ENCODE measurements around the gene PLEKHG4B. TPM values are rescaled to one million over a fixed set of nuclear protein-coding genes. Genes with fewer than 3 reads are reported as not detected.

PLEKHG4B gene
- total and polyA plus RNA-seq, 2 of the 8 experiments (the other 6 are each of a cell fraction or from before 2014, with no cell fraction given): 31.1 to 43.6 TPM

DNA sequence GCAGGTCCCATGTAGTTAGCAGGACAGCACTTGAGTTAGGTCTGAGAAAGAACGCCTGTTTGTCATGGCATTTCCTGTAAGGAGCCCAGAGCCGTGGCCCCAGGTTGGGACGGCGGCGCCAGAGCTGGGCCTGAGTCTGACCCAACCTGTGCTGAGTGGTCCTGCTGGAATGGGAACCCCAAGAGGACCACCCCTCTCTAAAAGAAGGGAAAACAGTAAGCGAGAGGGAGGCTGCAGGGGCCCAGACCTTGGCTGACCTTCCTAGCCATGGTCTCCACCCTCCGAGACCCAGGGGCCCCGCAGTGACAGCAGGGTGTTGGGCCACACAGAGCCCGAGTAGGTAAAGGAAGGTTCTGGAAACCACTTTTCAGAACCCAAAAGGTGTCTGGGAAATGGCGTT is 97.5 kb downstream of the PLEKHG4B start:
- Histone ChIP-seq H3K23ac (ENCODE audit: insufficient read length) (no peak overlapping the region), H2BK20ac (ENCODE audit: low read length) (no peak overlapping the region), H2AFZ (ENCODE audit: low read length) (no peak overlapping the region), H3K27ac (ENCODE audit: low read depth, low read length) (no peak overlapping the region; the same call in 1 of the 2 replicates), H3K79me1 (ENCODE audit: low read depth, low read length) (no peaks in the 10 kb centered on the region; the same call in 1 of the 2 replicates), H4K20me1 (replicated peaks in 1 of 2; ENCODE audit: control insufficient read depth in 1 of 2, insufficient read depth in 2 of 2, low read length in 2 of 2) (peaks cover 3 to 12% of the 10 kb centered on the region in 2 experiments), H3K18ac (ENCODE audit: extremely low read depth, low read length) (no peak overlapping the region), H2BK120ac (replicated peaks; ENCODE audit: low read depth, low read length) (no peak overlapping the region), H3K79me2 (ENCODE audit: control insufficient read depth in 1 of 2, insufficient read depth in 2 of 2, low read length in 2 of 2) (no peaks in the 10 kb centered on the region), H4K8ac (ENCODE audit: extremely low read depth, insufficient read depth, low read length) (no peak overlapping the region), H3K4me3 (ENCODE audit: extremely low read depth in 1 of 4, insufficient read depth in 2 of 4, low read depth in 3 of 4, low read length in 4 of 4) (no peak overlapping the region), H2BK15ac (ENCODE audit: low read length) (peak overlapping the region; percentile 25; the same call in 1 of the 2 replicates), H3K36me3 (ENCODE audit: control insufficient read depth in 2 of 4, insufficient read depth in 4 of 4, low read length in 3 of 4) (no peaks in the 10 kb centered on the region), H2AK5ac (ENCODE audit: low read depth, low read length) (no peak overlapping the region), H4K91ac (replicated peaks; ENCODE audit: insufficient read length, low read length) (no peak overlapping the region), H3K4me1 (replicated peaks in 1 of 4; ENCODE audit: control insufficient read depth in 3 of 4, insufficient read depth in 4 of 4, low read length in 3 of 4) (peaks cover 0 to 12% (median 9%) of the 10 kb centered on the region in 4 experiments; a peak in 5 of 7 replicates), H2BK5ac (ENCODE audit: low read depth, low read length) (no peak overlapping the region), H3K23me2 (ENCODE audit: low read depth, low read length) (no peaks in the 10 kb centered on the region), H4K5ac (ENCODE audit: insufficient read length, low read depth, low read length) (no peak overlapping the region), H3K27me3 (replicated peaks in 1 of 4; ENCODE audit: control insufficient read depth in 3 of 4, extremely low read depth in 1 of 4, insufficient read depth in 3 of 4, low read length in 3 of 4) (no peaks in the 10 kb centered on the region), H3K14ac (ENCODE audit: insufficient read length) (no peak overlapping the region), H2BK12ac (ENCODE audit: low read depth, low read length) (peak overlapping the region; percentile 39; the same call in 1 of the 2 replicates), H3K9me3 (ENCODE audit: insufficient read depth in 2 of 2, low read depth in 1 of 2, low read length in 1 of 2) (no peaks in the 10 kb centered on the region), H3K9ac (replicated peaks in 1 of 4; ENCODE audit: extremely low read depth in 1 of 4, low read depth in 3 of 4, low read length in 3 of 4) (no peak overlapping the region), H3K56ac (replicated peaks; ENCODE audit: insufficient read length, low read depth, low read length) (no peak overlapping the region), H3K4me2 (ENCODE audit: insufficient read depth in 1 of 2, low read depth in 2 of 2, low read length in 2 of 2) (no peak overlapping the region), H3K4ac (replicated peaks; ENCODE audit: insufficient read length, low read depth, low read length) (no peak overlapping the region)
- DNase-seq (ENCODE audit: low read depth in 1 of 2, low spot score in 2 of 2) (no peak), FAIRE-seq (no peak)
- CTCF ChIA-PET (ENCODE audit: partially characterized antibody): interaction anchor here (0.6 to 2.5 kb wide), 11 partner anchors 10 to 164 kb away, joined by 3 to 18 read pairs (median 4); partner anchors contain the start of genes CCDC127, PDCD6 and SDHA
- WGBS, 2 experiments (ENCODE audit: extremely low coverage in 1 of 2, insufficient coverage in 1 of 2, insufficient read length in 1 of 2, insufficient replicate concordance in 2 of 2, low coverage in 1 of 2, low lambda C conversion rate in 2 of 2, missing lambda C conversion rate in 1 of 2): 98% methylated on average over 9 of the region's 10 CpGs; no CpG with 5 or more reads in 1 of the 2 experiments
- POLR2A ChIA-PET (ENCODE audit: partially characterized antibody): no interaction called here
- TF ChIP-seq CREB1 (IDR thresholded peaks at IDR 0.05) (no peak), JUN (IDR thresholded peaks at IDR 0.05; ENCODE audit: low read depth, low read length) (no peak)
- TF ChIP-seq, protein P1, sequence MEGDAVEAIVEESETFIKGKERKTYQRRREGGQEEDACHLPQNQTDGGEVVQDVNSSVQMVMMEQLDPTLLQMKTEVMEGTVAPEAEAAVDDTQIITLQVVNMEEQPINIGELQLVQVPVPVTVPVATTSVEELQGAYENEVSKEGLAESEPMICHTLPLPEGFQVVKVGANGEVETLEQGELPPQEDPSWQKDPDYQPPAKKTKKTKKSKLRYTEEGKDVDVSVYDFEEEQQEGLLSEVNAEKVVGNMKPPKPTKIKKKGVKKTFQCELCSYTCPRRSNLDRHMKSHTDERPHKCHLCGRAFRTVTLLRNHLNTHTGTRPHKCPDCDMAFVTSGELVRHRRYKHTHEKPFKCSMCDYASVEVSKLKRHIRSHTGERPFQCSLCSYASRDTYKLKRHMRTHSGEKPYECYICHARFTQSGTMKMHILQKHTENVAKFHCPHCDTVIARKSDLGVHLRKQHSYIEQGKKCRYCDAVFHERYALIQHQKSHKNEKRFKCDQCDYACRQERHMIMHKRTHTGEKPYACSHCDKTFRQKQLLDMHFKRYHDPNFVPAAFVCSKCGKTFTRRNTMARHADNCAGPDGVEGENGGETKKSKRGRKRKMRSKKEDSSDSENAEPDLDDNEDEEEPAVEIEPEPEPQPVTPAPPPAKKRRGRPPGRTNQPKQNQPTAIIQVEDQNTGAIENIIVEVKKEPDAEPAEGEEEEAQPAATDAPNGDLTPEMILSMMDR (IDR thresholded peaks at IDR 0.05; ENCODE audit: control extremely low read depth in 1 of 3, insufficient read depth in 1 of 3, low read depth in 1 of 3, low read length in 3 of 3): no peak
